CD4-positive, CD25-positive, alpha-beta regulatory T cell (primary cell): ENCODE results near the gene PLCB1. TPM values are rescaled to one million over a fixed set of nuclear protein-coding genes. Genes with fewer than 3 reads are reported as not detected.

ENCODE experiments used
- ATAC-seq, 2 donors: fragments of 150-1000 bp; cut with Tn5 transposase; one replicate each; pipeline ENCODE4 v1.10.0; 2021; ENCODE audit warnings: low read depth in 2 of 2, moderate number of reproducible peaks in 2 of 2, moderate library complexity in 1 of 2
- DNase-seq, 3 donors: peaks; one replicate each; pipeline versions ENCODE4 v3.0.0 to v3.0.0-alpha.2; 2012 to 2022; ENCODE audit warnings: mixed read lengths in 1 of 3
- H3K27ac ChIP-seq: one replicate; pipeline ENCODE4 v1.7.0; 2013; ENCODE audit warnings: mild to moderate bottlenecking, low read length; ENCODE audit not compliant: insufficient read depth, poor library complexity, severe bottlenecking
- H3K27me3 ChIP-seq: one replicate; pipeline ENCODE4 v1.7.0; 2013; ENCODE audit warnings: low read length; ENCODE audit not compliant: control insufficient read depth, insufficient read depth
- H3K36me3 ChIP-seq: one replicate; pipeline ENCODE4 v1.7.0; 2013; ENCODE audit warnings: mild to moderate bottlenecking, low read length, moderate library complexity; ENCODE audit not compliant: control insufficient read depth, insufficient read depth
- H3K4me1 ChIP-seq: 2 replicates; pipeline ENCODE4 v1.7.0; 2013; ENCODE audit warnings: mild to moderate bottlenecking, low read length; ENCODE audit not compliant: insufficient read depth, control insufficient read depth, poor library complexity, severe bottlenecking
- H3K4me3 ChIP-seq: one replicate; pipeline ENCODE4 v1.7.0; 2013; ENCODE audit warnings: low read depth, mild to moderate bottlenecking, low read length, moderate library complexity
- H3K9me3 ChIP-seq, 2 experiments: 1 replicate in 1 of 2; 2 replicates in 1 of 2; pipeline ENCODE4 v1.7.0; 2013; ENCODE audit warnings: low read length in 2 of 2, mild to moderate bottlenecking in 1 of 2, moderate library complexity in 1 of 2; ENCODE audit not compliant: control insufficient read depth in 2 of 2
- H3K27ac Mint-ChIP-seq, 3 donors: one replicate each; pipeline ENCODE4 v1.8.0; 2020 to 2022; ENCODE audit warnings: mild to moderate bottlenecking in 3 of 3, mixed read lengths in 3 of 3, moderate library complexity in 2 of 3
- H3K27me3 Mint-ChIP-seq: one replicate; pipeline ENCODE4 v1.8.0; 2022; ENCODE audit warnings: mild to moderate bottlenecking, mixed read lengths
- H3K36me3 Mint-ChIP-seq: one replicate; pipeline ENCODE4 v1.8.0; 2020; ENCODE audit warnings: mixed read lengths
- H3K4me1 Mint-ChIP-seq, 4 donors: one replicate each; pipeline ENCODE4 v1.8.0; 2020 to 2022; ENCODE audit warnings: mixed read lengths in 4 of 4, mild to moderate bottlenecking in 1 of 4
- H3K4me3 Mint-ChIP-seq, 4 donors: one replicate each; pipeline ENCODE4 v1.8.0; 2020 to 2022; ENCODE audit warnings: mild to moderate bottlenecking in 4 of 4, mixed read lengths in 4 of 4, moderate library complexity in 3 of 4
- H3K9me3 Mint-ChIP-seq, 7 donors: one replicate each; pipeline ENCODE4 v1.8.0; 2020 to 2022; ENCODE audit warnings: mixed read lengths in 7 of 7, mild to moderate bottlenecking in 3 of 7, moderate library complexity in 2 of 7
- polyA plus RNA-seq, 4 donors: library from polyadenylated mRNA; unstranded; fragments of 300-500 nt; fragmentation: Illumina TruSeq; gene quantifications; one replicate each; pipeline ENCODE4 v1.2.3, GENCODE V29; 2021
- total RNA-seq: library from RNA; stranded (reverse); gene quantifications from one replicate; pipeline ENCODE4 v1.2.3, GENCODE V29; 2022

Gene PLCB1
- total and polyA plus RNA-seq, 5 donors from 2014 or later: 0.17 to 1.8 (median 0.44) TPM; not detected in 2

GRCh38 chr20:8408587-8409307 lies 276.7 kb downstream of the PLCB1 start:
- Histone ChIP-seq H3K9me3 (no peaks in the 10 kb centered on the region), H3K36me3 (no peaks in the 10 kb centered on the region), H3K4me3 (no peak overlapping the region), H3K4me1 (no peaks in the 10 kb centered on the region), H3K27ac (no peak overlapping the region), H3K27me3 (no peaks in the 10 kb centered on the region)
- no peaks in the 10 kb centered on the region for H3K36me3 Mint-ChIP-seq
- H3K27ac Mint-ChIP-seq: no peak overlapping the region
- no peaks in the 10 kb centered on the region for H3K27me3 Mint-ChIP-seq
- no peak overlapping the region for H3K4me3 Mint-ChIP-seq
- ATAC-seq: no peak
- DNase-seq: no peak
- H3K9me3 Mint-ChIP-seq: no peaks in the 10 kb centered on the region
- no peaks in the 10 kb centered on the region for H3K4me1 Mint-ChIP-seq

GRCh38 chr20:8413691-8414090 lies 281.6 kb downstream of the PLCB1 start:
- Mint-ChIP-seq H3K4me1 (no peaks in the 10 kb centered on the region), H3K27me3 (no peaks in the 10 kb centered on the region), H3K4me3 (no peak overlapping the region), H3K36me3 (no peaks in the 10 kb centered on the region), H3K27ac (no peak overlapping the region), H3K9me3 (no peaks in the 10 kb centered on the region)
- Histone ChIP-seq H3K27me3 (no peaks in the 10 kb centered on the region), H3K4me1 (no peaks in the 10 kb centered on the region), H3K9me3 (no peaks in the 10 kb centered on the region), H3K4me3 (no peak overlapping the region), H3K36me3 (no peaks in the 10 kb centered on the region), H3K27ac (no peak overlapping the region)
- no peak for ATAC-seq
- DNase-seq: no peak

GRCh38 chr20:8414586-8415274 lies 282.7 kb downstream of the PLCB1 start:
- Mint-ChIP-seq H3K27ac (no peak overlapping the region), H3K4me1 (no peaks in the 10 kb centered on the region), H3K4me3 (no peak overlapping the region), H3K27me3 (no peaks in the 10 kb centered on the region), H3K36me3 (no peaks in the 10 kb centered on the region), H3K9me3 (no peaks in the 10 kb centered on the region)
- Histone ChIP-seq H3K4me3 (no peak overlapping the region), H3K9me3 (no peaks in the 10 kb centered on the region), H3K27ac (no peak overlapping the region), H3K27me3 (no peaks in the 10 kb centered on the region), H3K4me1 (no peaks in the 10 kb centered on the region), H3K36me3 (no peaks in the 10 kb centered on the region)
- no peak for ATAC-seq
- DNase-seq: no peak

GRCh38 chr20:8421981-8422380 lies 289.9 kb downstream of the PLCB1 start:
- Histone ChIP-seq H3K27ac (no peak overlapping the region), H3K4me3 (no peak overlapping the region), H3K36me3 (no peaks in the 10 kb centered on the region), H3K27me3 (no peaks in the 10 kb centered on the region), H3K4me1 (no peaks in the 10 kb centered on the region), H3K9me3 (no peaks in the 10 kb centered on the region)
- Mint-ChIP-seq H3K4me1 (no peaks in the 10 kb centered on the region), H3K4me3 (no peak overlapping the region), H3K36me3 (no peaks in the 10 kb centered on the region), H3K27me3 (no peaks in the 10 kb centered on the region), H3K9me3 (peaks cover 0 to 2% (median 0%) of the 10 kb centered on the region in 7 donors), H3K27ac (no peak overlapping the region)
- ATAC-seq (no peak), DNase-seq (no peak)

GRCh38 chr20:8423482-8423881 lies 291.4 kb downstream of the PLCB1 start:
- H3K27ac Mint-ChIP-seq: no peak overlapping the region
- no peaks in the 10 kb centered on the region for H3K4me1 Mint-ChIP-seq

GRCh38 chr20:8424010-8424409 lies 291.9 kb downstream of the PLCB1 start:
- ATAC-seq: no peak
- no peaks in the 10 kb centered on the region for H3K36me3 ChIP-seq
- H3K27me3 Mint-ChIP-seq: no peaks in the 10 kb centered on the region
- DNase-seq: no peak
- H3K4me1 ChIP-seq: no peaks in the 10 kb centered on the region
- H3K27ac Mint-ChIP-seq: no peak overlapping the region
- H3K4me3 Mint-ChIP-seq: no peak overlapping the region
- H3K9me3 ChIP-seq: no peaks in the 10 kb centered on the region
- no peaks in the 10 kb centered on the region for H3K27me3 ChIP-seq
- no peak overlapping the region for H3K27ac ChIP-seq
- H3K4me1 Mint-ChIP-seq: no peaks in the 10 kb centered on the region
- no peak overlapping the region for H3K4me3 ChIP-seq
- H3K9me3 Mint-ChIP-seq: peaks cover 0 to 2% (median 0%) of the 10 kb centered on the region in 7 donors
- H3K36me3 Mint-ChIP-seq: no peaks in the 10 kb centered on the region

More at GRCh38 chr20:8423482-8423881, 291.4 kb downstream of the PLCB1 start:
- Mint-ChIP-seq H3K27me3 (no peaks in the 10 kb centered on the region), H3K9me3 (peaks cover 0 to 2% (median 0%) of the 10 kb centered on the region in 7 donors), H3K36me3 (no peaks in the 10 kb centered on the region), H3K4me3 (no peak overlapping the region)
- Histone ChIP-seq H3K27ac (no peak overlapping the region), H3K36me3 (no peaks in the 10 kb centered on the region), H3K4me1 (no peaks in the 10 kb centered on the region), H3K4me3 (no peak overlapping the region), H3K27me3 (no peaks in the 10 kb centered on the region), H3K9me3 (no peaks in the 10 kb centered on the region)
- no peak for ATAC-seq
- DNase-seq: no peak

- no peak for ATAC-seq
- no peaks in the 10 kb centered on the region for H3K4me1 Mint-ChIP-seq
- Histone ChIP-seq H3K27me3 (no peaks in the 10 kb centered on the region), H3K27ac (no peak overlapping the region), H3K36me3 (no peaks in the 10 kb centered on the region), H3K9me3 (no peaks in the 10 kb centered on the region), H3K4me1 (no peaks in the 10 kb centered on the region), H3K4me3 (no peak overlapping the region)
- no peak overlapping the region for H3K27ac Mint-ChIP-seq
- DNase-seq: no peak
- H3K36me3 Mint-ChIP-seq: no peaks in the 10 kb centered on the region
- H3K4me3 Mint-ChIP-seq: no peak overlapping the region
- H3K27me3 Mint-ChIP-seq: no peaks in the 10 kb centered on the region
- H3K9me3 Mint-ChIP-seq: peaks cover 0 to 2% (median 0%) of the 10 kb centered on the region in 7 donors
These were observed 292.9 kb downstream of the PLCB1 start for GRCh38 chr20:8425016-8425415.

GRCh38 chr20:8425802-8426201 lies 293.7 kb downstream of the PLCB1 start:
- Mint-ChIP-seq H3K36me3 (no peaks in the 10 kb centered on the region), H3K27ac (no peak overlapping the region), H3K9me3 (peaks cover 0 to 2% (median 0%) of the 10 kb centered on the region in 7 donors), H3K4me3 (no peak overlapping the region), H3K27me3 (no peaks in the 10 kb centered on the region), H3K4me1 (no peaks in the 10 kb centered on the region)
- ATAC-seq: no peak
- H3K27me3 ChIP-seq: no peaks in the 10 kb centered on the region
- H3K4me1 ChIP-seq: no peaks in the 10 kb centered on the region
- H3K36me3 ChIP-seq: no peaks in the 10 kb centered on the region
- H3K27ac ChIP-seq: no peak overlapping the region
- H3K4me3 ChIP-seq: no peak overlapping the region
- no peak for DNase-seq
- H3K9me3 ChIP-seq: no peaks in the 10 kb centered on the region
